ENCODE data around the gene HLA-G. TPM values are rescaled to one million over a fixed set of nuclear protein-coding genes. Genes with fewer than 3 reads are reported as not detected.

Gene HLA-G
- total RNA-seq, 3 donors from 2014 or later: 1.5 to 1.9 (median 1.9) TPM

DNA sequence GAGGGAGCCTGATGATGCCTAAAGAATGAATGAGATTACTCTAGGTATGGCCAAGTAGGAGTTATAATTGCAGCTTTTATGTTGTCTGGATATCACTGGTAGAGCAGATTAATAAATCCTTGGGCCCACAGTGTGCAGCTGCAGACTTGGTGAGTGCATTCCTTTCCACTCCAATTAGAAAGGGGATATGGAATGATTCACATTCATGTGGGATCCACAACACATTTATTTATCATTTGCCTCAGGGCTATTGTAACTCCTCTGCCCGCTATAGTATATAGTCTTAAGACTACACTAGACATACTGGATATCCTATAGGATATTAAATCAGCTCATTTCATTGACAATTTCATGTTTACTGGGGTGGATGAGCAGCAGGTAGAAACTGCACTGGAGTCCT lies 11.6 kb upstream of the HLA-G start:
- Histone ChIP-seq H3K36me3 (ENCODE audit: low read depth) (no peaks in the 10 kb centered on the region), H3K4me1 (ENCODE audit: low read depth) (no peaks in the 10 kb centered on the region), H3K9me3 (no peaks in the 10 kb centered on the region), H3K4me3 (no peak overlapping the region)
- DNase-seq (no peak), ATAC-seq (no peak)
- intact Hi-C loops (cut with DNase I, micrococcal nuclease): no loop called here
- TF ChIP-seq, protein P1, sequence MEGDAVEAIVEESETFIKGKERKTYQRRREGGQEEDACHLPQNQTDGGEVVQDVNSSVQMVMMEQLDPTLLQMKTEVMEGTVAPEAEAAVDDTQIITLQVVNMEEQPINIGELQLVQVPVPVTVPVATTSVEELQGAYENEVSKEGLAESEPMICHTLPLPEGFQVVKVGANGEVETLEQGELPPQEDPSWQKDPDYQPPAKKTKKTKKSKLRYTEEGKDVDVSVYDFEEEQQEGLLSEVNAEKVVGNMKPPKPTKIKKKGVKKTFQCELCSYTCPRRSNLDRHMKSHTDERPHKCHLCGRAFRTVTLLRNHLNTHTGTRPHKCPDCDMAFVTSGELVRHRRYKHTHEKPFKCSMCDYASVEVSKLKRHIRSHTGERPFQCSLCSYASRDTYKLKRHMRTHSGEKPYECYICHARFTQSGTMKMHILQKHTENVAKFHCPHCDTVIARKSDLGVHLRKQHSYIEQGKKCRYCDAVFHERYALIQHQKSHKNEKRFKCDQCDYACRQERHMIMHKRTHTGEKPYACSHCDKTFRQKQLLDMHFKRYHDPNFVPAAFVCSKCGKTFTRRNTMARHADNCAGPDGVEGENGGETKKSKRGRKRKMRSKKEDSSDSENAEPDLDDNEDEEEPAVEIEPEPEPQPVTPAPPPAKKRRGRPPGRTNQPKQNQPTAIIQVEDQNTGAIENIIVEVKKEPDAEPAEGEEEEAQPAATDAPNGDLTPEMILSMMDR (IDR thresholded peaks at IDR 0.05): no peak

DNA sequence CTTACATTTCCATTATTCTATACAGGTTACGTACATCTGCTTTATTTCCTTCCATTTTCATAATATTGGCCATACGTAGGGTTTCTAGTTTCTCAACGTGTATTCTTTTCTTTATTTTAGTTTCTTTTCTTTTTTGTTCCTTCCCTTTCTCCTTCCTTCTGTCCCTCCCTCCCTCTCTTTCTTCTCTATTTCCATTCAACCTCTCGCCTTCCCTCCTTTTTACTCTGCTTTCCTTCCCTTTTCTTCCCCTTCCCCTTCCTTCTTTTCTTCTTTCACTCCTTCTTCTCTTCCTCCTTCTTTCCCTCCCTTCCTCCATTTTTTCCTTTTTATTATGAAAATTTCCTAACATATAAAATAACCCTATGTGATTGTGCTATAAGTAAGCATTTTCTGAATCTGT lies 8.7 kb upstream of the HLA-G start:
- H3K4me3 ChIP-seq: no peak overlapping the region
- no peak for ATAC-seq
- H3K36me3 ChIP-seq (ENCODE audit: low read depth): no peaks in the 10 kb centered on the region
- no peaks in the 10 kb centered on the region for H3K9me3 ChIP-seq
- intact Hi-C loops (cut with DNase I, micrococcal nuclease): no loop called here
- DNase-seq: no peak
- H3K4me1 ChIP-seq (ENCODE audit: low read depth): no peaks in the 10 kb centered on the region
- TF ChIP-seq, protein P1 (IDR thresholded peaks at IDR 0.05): no peak

DNA sequence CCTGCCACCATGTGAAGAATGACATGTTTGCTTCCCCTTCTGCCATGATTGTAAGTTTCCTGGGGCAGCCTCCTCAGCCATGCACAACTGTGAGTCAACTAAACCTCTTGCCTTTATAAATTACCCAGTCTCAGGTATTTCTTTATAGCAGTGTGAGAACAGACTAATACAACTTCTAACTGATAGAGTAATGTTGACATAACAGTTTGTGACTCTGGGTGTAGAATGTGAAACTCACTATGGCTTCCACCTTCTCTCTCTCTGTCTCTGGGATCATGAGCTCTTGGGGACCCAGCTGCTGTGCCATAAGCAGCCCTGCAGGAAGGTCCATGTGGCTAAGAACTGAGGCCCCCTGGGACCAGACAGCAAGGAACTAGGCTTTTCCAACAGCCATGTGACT lies 3.5 kb upstream of the HLA-G start:
- ATAC-seq: no peak
- Histone ChIP-seq H3K4me1 (ENCODE audit: low read depth) (peaks cover 7% of the 10 kb centered on the region), H3K9me3 (no peaks in the 10 kb centered on the region), H3K36me3 (ENCODE audit: low read depth) (no peaks in the 10 kb centered on the region), H3K4me3 (no peak overlapping the region)
- intact Hi-C loops (cut with DNase I, micrococcal nuclease): no loop called here
- TF ChIP-seq, protein P1 (IDR thresholded peaks at IDR 0.05): no peak
- DNase-seq: no peak

DNA sequence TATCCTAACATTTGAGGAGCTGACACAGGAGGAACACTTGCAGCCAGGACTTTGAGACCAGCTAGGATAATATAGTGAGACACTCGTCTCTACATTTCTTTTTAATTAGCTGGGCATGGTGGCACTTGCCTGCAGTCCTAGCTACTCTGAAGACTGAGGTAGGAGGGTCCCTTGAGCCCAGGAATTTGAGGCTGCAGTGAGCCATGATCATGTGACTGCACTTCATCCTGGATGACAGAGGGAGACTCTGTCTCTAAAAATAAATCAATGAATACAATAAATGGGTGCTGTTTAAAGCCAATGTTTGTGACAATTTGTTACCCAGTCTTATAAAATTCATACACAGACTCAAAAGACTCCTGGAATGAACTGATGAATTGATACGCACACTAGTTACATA lies 1.8 kb upstream of the HLA-G start:
- intact Hi-C loops (cut with DNase I, micrococcal nuclease): no loop called here
- no peaks in the 10 kb centered on the region for H3K36me3 ChIP-seq (ENCODE audit: low read depth)
- peaks cover 7% of the 10 kb centered on the region for H3K4me1 ChIP-seq (ENCODE audit: low read depth)
- ATAC-seq: no peak
- H3K9me3 ChIP-seq: no peaks in the 10 kb centered on the region
- DNase-seq: no peak
- H3K4me3 ChIP-seq: no peak overlapping the region
- TF ChIP-seq, protein P1 (IDR thresholded peaks at IDR 0.05): no peak

DNA sequence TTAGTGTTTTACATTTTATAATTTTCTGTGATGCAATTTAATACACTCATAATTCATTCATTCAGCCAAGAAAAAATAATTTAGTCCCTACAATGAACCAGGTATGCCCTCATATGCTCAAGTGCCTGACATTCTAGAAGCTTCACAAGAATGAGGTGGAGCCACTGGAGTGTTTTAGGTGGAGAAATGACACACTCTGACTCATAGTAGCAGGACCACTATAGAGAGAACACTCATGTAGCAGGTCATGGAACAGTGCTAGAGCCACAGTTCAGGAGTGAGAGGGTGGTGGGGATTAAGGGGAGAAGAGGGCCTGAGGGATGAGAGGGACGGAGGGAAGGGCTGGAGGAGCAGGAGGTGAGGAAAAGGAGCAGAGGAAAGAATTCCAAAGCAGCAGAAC lies 1.4 kb upstream of the HLA-G start:
- no peak overlapping the region for H3K4me3 ChIP-seq
- H3K4me1 ChIP-seq (ENCODE audit: low read depth): peaks cover 7% of the 10 kb centered on the region
- intact Hi-C loops (cut with DNase I, micrococcal nuclease): no loop called here
- TF ChIP-seq, protein P1 (IDR thresholded peaks at IDR 0.05): no peak
- H3K36me3 ChIP-seq (ENCODE audit: low read depth): no peaks in the 10 kb centered on the region
- ATAC-seq: no peak
- no peak for DNase-seq
- H3K9me3 ChIP-seq: no peaks in the 10 kb centered on the region

DNA sequence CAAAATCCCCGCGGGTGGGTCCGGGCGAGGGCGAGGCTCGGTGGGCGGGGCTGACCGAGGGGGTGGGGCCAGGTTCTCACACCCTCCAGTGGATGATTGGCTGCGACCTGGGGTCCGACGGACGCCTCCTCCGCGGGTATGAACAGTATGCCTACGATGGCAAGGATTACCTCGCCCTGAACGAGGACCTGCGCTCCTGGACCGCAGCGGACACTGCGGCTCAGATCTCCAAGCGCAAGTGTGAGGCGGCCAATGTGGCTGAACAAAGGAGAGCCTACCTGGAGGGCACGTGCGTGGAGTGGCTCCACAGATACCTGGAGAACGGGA lies 809 bp downstream of the HLA-G start:
- TF ChIP-seq, protein P1 (IDR thresholded peaks at IDR 0.05): no peak
- Histone ChIP-seq H3K4me1 (ENCODE audit: low read depth) (peaks cover 7% of the 10 kb centered on the region), H3K9me3 (no peaks in the 10 kb centered on the region), H3K4me3 (no peak overlapping the region), H3K36me3 (ENCODE audit: low read depth) (no peaks in the 10 kb centered on the region)
- intact Hi-C loops (cut with DNase I, micrococcal nuclease): no loop called here
- ATAC-seq (no peak), DNase-seq (no peak)
